ENCODE results near the gene HSCB.

Gene HSCB

DNA sequence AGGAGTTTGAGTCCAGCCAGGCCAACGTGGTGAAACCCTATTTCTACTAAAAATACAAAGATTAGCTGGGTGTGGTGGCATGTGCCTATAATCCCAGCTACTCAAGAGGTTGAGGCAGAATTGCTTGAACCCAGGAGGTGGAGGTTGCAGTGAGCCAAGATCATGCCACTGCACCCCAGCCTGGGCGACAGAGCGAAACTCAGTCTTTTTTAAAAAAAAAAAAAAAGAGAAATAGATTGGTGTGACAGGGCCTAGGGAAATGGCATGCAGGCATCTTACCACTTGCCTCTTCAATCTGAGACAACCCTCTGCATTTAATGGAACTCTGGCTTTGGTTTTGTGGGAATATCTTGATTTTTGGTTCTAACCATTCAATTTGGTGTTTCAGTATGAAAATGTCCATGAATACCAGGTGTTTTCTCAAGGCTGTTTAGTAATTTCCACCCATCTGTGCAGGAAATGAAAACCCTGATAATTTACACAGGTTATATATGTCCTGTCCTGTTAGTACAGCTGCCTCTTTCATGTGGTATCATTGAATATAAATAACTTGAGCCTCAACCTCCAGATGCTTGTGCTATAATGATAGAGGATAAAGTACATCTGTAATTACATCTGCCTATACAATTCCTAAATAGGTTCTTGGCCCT lies 50.1 kb downstream of the HSCB start:
- DNase-seq (ENCODE audit: low read depth): peak; percentile 85
- H3K4me3 ChIP-seq (ENCODE audit: low read depth, low read length): no peak overlapping the region
- TF ChIP-seq, protein P1, sequence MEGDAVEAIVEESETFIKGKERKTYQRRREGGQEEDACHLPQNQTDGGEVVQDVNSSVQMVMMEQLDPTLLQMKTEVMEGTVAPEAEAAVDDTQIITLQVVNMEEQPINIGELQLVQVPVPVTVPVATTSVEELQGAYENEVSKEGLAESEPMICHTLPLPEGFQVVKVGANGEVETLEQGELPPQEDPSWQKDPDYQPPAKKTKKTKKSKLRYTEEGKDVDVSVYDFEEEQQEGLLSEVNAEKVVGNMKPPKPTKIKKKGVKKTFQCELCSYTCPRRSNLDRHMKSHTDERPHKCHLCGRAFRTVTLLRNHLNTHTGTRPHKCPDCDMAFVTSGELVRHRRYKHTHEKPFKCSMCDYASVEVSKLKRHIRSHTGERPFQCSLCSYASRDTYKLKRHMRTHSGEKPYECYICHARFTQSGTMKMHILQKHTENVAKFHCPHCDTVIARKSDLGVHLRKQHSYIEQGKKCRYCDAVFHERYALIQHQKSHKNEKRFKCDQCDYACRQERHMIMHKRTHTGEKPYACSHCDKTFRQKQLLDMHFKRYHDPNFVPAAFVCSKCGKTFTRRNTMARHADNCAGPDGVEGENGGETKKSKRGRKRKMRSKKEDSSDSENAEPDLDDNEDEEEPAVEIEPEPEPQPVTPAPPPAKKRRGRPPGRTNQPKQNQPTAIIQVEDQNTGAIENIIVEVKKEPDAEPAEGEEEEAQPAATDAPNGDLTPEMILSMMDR (IDR thresholded peaks at IDR 0.05; ENCODE audit: insufficient read depth, low read depth, low read length, missing control alignments): no peak

DNA sequence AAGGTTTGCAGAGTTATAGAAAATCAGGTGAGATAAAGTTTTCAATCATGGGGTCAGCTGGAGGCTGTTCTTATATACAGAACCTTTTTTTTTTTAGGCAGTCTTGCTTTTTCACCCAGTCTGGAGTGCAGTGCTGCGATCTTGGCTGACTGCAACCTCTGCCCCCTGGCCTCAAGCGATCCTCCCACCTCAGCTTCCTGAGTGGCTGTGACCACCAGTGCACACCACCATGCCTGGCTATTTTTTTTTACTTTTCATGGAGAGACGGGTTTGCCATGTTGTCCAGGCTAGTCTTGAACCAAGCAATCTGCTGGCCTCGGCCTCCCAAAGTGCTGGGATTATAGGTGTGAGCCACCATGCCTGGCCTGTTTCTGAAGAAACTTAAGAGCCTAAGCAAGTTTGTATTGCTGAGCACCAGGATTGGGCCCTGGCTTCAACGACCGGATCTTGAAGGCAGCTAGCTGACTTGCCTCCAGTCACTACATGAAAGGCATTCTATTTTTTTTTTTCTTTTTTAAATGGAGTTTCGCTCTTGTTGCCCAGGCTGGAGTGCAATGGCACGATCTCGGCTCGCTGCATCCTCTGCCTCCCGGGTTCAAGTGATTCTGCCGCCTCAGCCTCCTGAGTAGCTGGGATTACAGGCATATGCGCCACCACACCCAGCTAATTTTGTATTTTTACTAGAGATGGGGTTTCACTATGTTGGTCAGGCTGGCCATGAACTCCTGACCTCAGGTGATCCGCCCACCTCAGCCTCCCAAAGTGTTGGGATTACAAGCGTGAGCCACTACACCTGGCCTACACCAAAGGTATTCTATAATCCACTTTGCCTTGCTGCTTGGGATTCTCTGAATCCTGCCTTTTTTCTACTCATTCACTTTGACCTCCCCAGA lies 50.9 kb downstream of the HSCB start:
- peak; percentile 80 for DNase-seq (ENCODE audit: low read depth)
- TF ChIP-seq, protein P1 (IDR thresholded peaks at IDR 0.05; ENCODE audit: insufficient read depth, low read depth, low read length, missing control alignments): no peak
- H3K4me3 ChIP-seq (ENCODE audit: low read depth, low read length): peak overlapping the region; percentile 20; the same call in 1 of the 2 replicates

DNA sequence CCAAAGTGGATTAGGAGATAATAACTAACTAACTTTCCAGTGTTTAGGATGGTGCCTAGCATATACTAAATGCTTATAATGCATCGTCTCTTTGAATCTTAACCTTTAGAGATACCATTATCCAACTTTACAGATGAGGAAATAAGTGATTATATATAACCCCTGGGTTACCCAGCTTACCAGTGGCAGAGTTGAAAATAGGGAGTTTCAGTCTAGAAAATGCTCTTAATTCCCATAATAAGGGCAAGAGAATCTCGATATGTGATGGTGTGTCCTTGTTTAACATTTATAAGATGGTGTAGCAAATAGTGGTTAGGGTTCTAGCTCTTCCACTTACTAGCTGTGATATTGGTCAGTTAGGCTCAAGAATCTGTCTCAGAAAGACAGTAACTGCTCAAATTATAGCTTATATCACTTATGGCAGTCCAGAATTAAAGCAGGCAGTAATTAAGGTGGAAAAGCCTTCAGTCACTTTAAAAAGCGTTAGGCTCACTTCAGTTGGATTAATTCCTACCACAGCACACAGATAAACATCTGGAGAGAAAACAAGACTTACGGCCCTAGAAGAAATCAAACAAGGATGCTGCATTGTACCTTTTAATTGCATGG lies 52.2 kb downstream of the HSCB start:
- no peak overlapping the region for H3K4me3 ChIP-seq (ENCODE audit: low read depth, low read length)
- TF ChIP-seq, protein P1 (IDR thresholded peaks at IDR 0.05; ENCODE audit: insufficient read depth, low read depth, low read length, missing control alignments): no peak
- no peak for DNase-seq (ENCODE audit: low read depth)

DNA sequence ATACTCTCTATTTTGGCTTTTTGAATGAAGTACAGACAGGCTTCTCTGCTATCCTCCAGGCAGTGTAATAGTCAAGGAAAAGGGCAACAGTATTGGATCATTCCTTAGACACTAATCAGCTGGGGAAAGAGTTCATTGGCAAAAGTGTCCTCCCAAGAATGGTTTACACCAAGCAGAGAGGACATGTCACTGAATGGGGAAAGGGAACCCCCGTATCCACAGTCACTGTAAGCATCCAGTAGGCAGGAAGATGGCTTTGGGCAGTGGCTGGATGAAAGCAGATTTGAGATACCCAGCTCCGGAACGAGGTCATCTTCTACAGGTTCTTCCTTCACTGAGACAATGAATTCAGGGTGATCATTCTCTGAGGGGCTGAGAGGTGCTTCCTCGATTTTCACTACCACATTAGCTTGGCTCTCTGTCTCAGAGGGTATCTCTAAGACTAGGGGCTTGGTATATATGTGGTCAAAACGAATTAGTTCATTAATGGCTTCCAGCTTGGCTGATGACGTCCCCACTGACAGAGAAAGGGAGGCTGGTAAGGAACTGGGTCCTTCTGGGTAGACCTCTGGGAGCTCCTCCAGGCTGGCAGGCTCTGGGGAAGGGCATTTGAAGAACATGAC lies 53.3 kb downstream of the HSCB start:
- TF ChIP-seq, protein P1 (IDR thresholded peaks at IDR 0.05; ENCODE audit: insufficient read depth, low read depth, low read length, missing control alignments): no peak
- DNase-seq (ENCODE audit: low read depth): no peak
- H3K4me3 ChIP-seq (ENCODE audit: low read depth, low read length): no peak overlapping the region

DNA sequence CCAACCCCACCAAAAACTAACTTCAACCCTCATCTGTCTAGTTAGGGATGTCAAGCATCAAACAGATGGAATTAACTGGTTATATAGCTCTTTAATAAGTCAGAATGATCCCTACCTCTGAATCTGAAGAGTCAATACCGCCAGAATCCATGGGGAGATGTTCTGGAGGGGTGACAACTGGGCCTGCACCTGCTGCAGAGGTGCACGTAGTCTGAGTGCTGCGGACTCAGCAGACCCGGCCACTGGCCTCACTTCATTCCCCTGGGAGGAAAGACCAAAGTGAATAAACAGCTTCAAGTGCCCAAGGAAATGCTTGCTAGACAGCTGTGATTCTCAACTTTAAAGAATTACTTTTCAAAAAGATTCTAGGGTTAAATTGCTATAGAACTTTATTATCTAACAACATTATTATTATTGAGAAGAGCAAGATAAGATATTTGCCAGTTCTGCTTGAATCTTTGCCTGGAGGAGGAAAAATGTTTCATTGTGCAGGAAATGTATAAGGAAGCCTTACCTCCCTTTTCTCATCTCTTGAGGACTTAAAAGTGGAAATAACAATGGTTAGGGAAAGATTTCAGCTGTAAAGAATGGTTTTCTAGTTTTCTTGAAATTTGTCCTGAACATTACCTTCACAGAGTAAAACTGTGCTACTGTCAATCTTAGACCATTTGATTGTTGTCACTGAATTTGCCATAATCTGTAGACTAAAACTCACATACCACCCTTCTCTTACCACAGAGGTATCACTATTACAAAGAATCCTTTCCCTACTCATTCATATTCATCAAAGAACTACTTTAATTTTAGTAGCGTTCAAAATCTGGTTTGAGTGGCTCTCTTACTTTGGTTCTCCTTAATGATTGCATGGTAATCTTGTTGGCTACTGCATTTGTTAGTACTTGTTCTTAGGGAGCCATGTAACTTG lies 54.4 kb downstream of the HSCB start:
- TF ChIP-seq, protein P1 (IDR thresholded peaks at IDR 0.05; ENCODE audit: insufficient read depth, low read depth, low read length, missing control alignments): no peak
- peak overlapping the region; percentile 95 for H3K4me3 ChIP-seq (ENCODE audit: low read depth, low read length)
- DNase-seq (ENCODE audit: low read depth): no peak
